ENCODE measurements around the gene NALCN.

NALCN gene

DNA sequence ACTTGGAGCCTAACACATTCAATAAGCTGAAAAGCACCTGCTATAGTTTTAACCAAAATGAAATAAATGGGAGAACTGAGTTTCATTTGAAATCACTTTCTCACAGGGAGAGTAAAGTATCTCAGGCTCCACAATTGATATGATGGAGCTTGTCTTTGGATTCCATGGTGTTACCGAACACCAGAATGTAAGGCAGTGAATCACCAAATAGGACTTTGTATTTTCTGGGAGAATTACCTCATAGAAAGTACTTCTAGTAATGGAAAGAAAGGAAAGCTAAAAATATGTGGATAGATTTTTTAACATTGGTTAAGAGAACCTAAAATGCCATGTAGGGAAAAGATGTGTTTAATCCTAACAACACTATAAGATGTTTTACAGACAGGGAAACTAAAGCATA, 123.6 kb downstream of the NALCN start:
- in situ Hi-C loops (cut with HindIII; ENCODE audit: low pct_ligation_motif_present, low sequenced_read_pairs): no loop called here
- H3K36me3 ChIP-seq (replicated peaks): no peaks in the 10 kb centered on the region
- H3K4me3 ChIP-seq (ENCODE audit: low read depth, low read length): no peak overlapping the region
- DNase-seq: no peak
- no peak overlapping the region for H3K27ac ChIP-seq
- H3K27me3 ChIP-seq (replicated peaks): no peaks in the 10 kb centered on the region
- TF ChIP-seq CTCF (IDR thresholded peaks at IDR 0.05; ENCODE audit: low read depth, low read length, missing control alignments): no peak

GRCh38 chr13:101291646-101292515, 124.4 kb downstream of the NALCN start:
- TF ChIP-seq CTCF (IDR thresholded peaks at IDR 0.05; ENCODE audit: low read depth, low read length, missing control alignments): no peak
- in situ Hi-C loops (cut with HindIII; ENCODE audit: low pct_ligation_motif_present, low sequenced_read_pairs): no loop called here

DNA sequence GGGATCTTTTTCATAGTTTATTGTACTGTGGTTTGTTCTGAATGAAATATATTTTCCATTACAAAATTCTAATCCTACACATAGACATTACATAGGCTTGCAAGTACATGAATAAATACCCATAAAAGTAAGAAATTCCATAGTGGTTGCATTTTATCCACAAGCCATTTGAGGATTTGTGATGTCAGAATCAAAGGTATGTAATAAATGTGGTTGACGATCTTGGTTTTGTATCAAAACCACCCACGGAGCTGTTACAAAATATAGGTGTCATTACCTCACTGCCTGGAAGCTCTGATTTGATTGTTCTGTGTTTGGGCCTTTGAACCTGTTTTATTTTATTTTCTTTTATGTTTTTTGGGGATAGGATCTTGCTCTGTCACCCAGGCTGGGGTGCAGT, 125.1 kb downstream of the NALCN start:
- no peak overlapping the region for H3K27ac ChIP-seq

More at GRCh38 chr13:101291646-101292515, 124.4 kb downstream of the NALCN start:
- no peak overlapping the region for H3K4me3 ChIP-seq (ENCODE audit: low read depth, low read length)
- no peaks in the 10 kb centered on the region for H3K27me3 ChIP-seq (replicated peaks)
- no peak overlapping the region for H3K27ac ChIP-seq
- H3K36me3 ChIP-seq (replicated peaks): no peaks in the 10 kb centered on the region
- no peak for DNase-seq

DNA sequence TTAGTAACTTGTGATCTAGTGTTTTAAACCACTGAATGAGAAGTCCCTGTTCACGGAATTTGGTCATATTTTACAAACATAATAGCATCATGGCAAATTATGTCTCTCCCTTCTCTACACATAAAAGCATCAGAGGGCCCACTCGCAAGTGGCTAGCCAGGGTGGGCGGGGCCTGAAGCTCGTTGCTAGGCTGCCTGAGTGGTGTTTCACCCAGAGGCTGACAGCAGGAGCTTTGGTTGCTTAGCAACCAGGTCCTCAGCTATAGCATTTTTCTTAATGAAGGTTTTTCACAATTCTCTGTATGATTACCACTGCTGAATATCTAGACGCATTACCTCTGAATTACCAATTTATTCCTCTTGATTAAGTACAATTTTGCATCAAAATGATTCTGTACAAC, 126.5 kb downstream of the NALCN start:
- Histone ChIP-seq H3K36me3 (replicated peaks) (no peaks in the 10 kb centered on the region), H3K4me3 (ENCODE audit: low read depth, low read length) (no peak overlapping the region), H3K27me3 (replicated peaks) (no peaks in the 10 kb centered on the region), H3K27ac (no peak overlapping the region)
- in situ Hi-C loops (cut with HindIII; ENCODE audit: low pct_ligation_motif_present, low sequenced_read_pairs): no loop called here
- DNase-seq: peak; percentile 86
- no peak for TF ChIP-seq CTCF (IDR thresholded peaks at IDR 0.05; ENCODE audit: low read depth, low read length, missing control alignments)

More for the DNA sequence above, 125.1 kb downstream of the NALCN start:
- TF ChIP-seq CTCF (IDR thresholded peaks at IDR 0.05; ENCODE audit: low read depth, low read length, missing control alignments): no peak
- in situ Hi-C loops (cut with HindIII; ENCODE audit: low pct_ligation_motif_present, low sequenced_read_pairs): no loop called here
- Histone ChIP-seq H3K27me3 (replicated peaks) (no peaks in the 10 kb centered on the region), H3K4me3 (ENCODE audit: low read depth, low read length) (no peak overlapping the region), H3K36me3 (replicated peaks) (no peaks in the 10 kb centered on the region)
- no peak for DNase-seq

GRCh38 chr13:101283782-101284181, 132.5 kb downstream of the NALCN start:
- no peak for DNase-seq
- Histone ChIP-seq H3K36me3 (replicated peaks) (no peaks in the 10 kb centered on the region), H3K27ac (no peak overlapping the region), H3K4me3 (ENCODE audit: low read depth, low read length) (no peak overlapping the region), H3K27me3 (replicated peaks) (no peaks in the 10 kb centered on the region)
- no peak for TF ChIP-seq CTCF (IDR thresholded peaks at IDR 0.05; ENCODE audit: low read depth, low read length, missing control alignments)
- in situ Hi-C loops (cut with HindIII; ENCODE audit: low pct_ligation_motif_present, low sequenced_read_pairs): no loop called here

Measured in brain microvascular endothelial cell (primary cell).